K562 (cell line): ENCODE measurements around the gene PIK3C2B. TPM values are rescaled to one million over a fixed set of nuclear protein-coding genes. Genes with fewer than 3 reads are reported as not detected.

ENCODE experiments used
- ADNP ChIP-seq: fragments of 200-800 bp; sonication (Bioruptor generic); IDR thresholded peaks from 2 replicates; pipeline ENCODE4 v1.6.1; 2016; ENCODE audit warnings: missing genetic modification characterization, missing compliant biosample characterization
- CAMTA2 ChIP-seq: fragments of 250-450 bp; sonication (Bioruptor Pico); conservative IDR thresholded peaks from 2 replicates; pipeline ENCODE4 v1.5.1; 2022
- CBX3 ChIP-seq, 2 experiments: IDR thresholded peaks; 1 replicate in 1 of 2; 2 replicates in 1 of 2; pipeline ENCODE4 v1.6.1; 2012; ENCODE audit warnings: inconsistent platforms in 2 of 2, low read length in 2 of 2, borderline replicate concordance in 1 of 2, control low read depth in 1 of 2
- CCNT2 ChIP-seq: IDR thresholded peaks from 2 replicates; pipeline ENCODE4 v1.6.1; 2011; ENCODE audit warnings: borderline replicate concordance, low read depth, mild to moderate bottlenecking, moderate library complexity, mixed read lengths, low read length; ENCODE audit not compliant: insufficient read length; ENCODE audit errors: extremely low read depth
- CEBPB ChIP-seq: fragments of 450-650 bp; IDR thresholded peaks from 2 replicates; pipeline ENCODE4 v1.6.1; 2016; ENCODE audit warnings: missing genetic modification characterization, missing compliant biosample characterization
- ETS1 ChIP-seq: conservative IDR thresholded peaks from 2 replicates; pipeline ENCODE4 v1.6.1; 2011; ENCODE audit warnings: low read depth, mild to moderate bottlenecking, low read length; ENCODE audit not compliant: control insufficient read depth
- ETV1 ChIP-seq: fragments of 450-650 bp; conservative IDR thresholded peaks from 2 replicates; pipeline ENCODE4 v1.6.1; 2016; ENCODE audit warnings: missing genetic modification characterization, control low read depth, low read depth, missing compliant biosample characterization
- FOSL1 ChIP-seq: fragments of 200-800 bp; sonication (Bioruptor generic); conservative IDR thresholded peaks from 2 replicates; pipeline ENCODE4 v1.6.1; 2016; ENCODE audit warnings: missing genetic modification characterization, missing compliant biosample characterization
- GTF2F1 ChIP-seq: IDR thresholded peaks from 2 replicates; pipeline ENCODE4 v1.6.1; 2011; ENCODE audit warnings: low read depth, low read length, improper control_type of control experiment
- JUN ChIP-seq, 2 experiments: sonication (generic) in 1 of 2; formaldehyde crosslinking in 1 of 2; IDR thresholded peaks; 2 replicates each; pipeline versions ENCODE4 v1.6.1 to v1.8.0; 2012 to 2022; ENCODE audit warnings: borderline replicate concordance in 2 of 2, mild to moderate bottlenecking in 2 of 2, improper control_type of control experiment in 1 of 2, low read depth in 1 of 2, low read length in 1 of 2, missing genetic modification reagents in 1 of 2
- MAFF ChIP-seq: IDR thresholded peaks from 2 replicates; pipeline ENCODE4 v1.6.1; 2012; ENCODE audit warnings: low read length, improper control_type of control experiment
- MCM2 ChIP-seq: fragments of 450-650 bp; IDR thresholded peaks from 2 replicates; pipeline ENCODE4 v1.6.1; 2017; ENCODE audit warnings: low read depth, mild to moderate bottlenecking
- NFRKB ChIP-seq: fragments of 450-650 bp; IDR thresholded peaks from 2 replicates; pipeline ENCODE4 v1.6.1; 2016; ENCODE audit warnings: low read depth
- NFXL1 ChIP-seq: fragments of 450-650 bp; formaldehyde crosslinking; IDR thresholded peaks from 2 replicates; pipeline ENCODE4 v1.4.0; 2021; ENCODE audit warnings: mild to moderate bottlenecking
- PHF21A ChIP-seq: fragments of 450-650 bp; IDR thresholded peaks from 2 replicates; pipeline ENCODE4 v1.6.1; 2017; ENCODE audit warnings: low read depth, borderline replicate concordance
- PHF8 ChIP-seq: fragments of 200-600 bp; sonication (generic); IDR thresholded peaks from 2 replicates; pipeline ENCODE4 v1.6.1; 2012; ENCODE audit warnings: mixed run types, mild to moderate bottlenecking, inconsistent platforms, low read length, moderate library complexity, borderline replicate concordance
- RAD51 ChIP-seq: fragments of 450-650 bp; IDR thresholded peaks from 2 replicates; pipeline ENCODE4 v1.7.1; 2016; ENCODE audit warnings: low read depth, mild to moderate bottlenecking, borderline replicate concordance
- STAT5B ChIP-seq: fragments of 250-450 bp; sonication (Bioruptor Pico); IDR thresholded peaks from 2 replicates; pipeline ENCODE4 v1.8.0; 2021; ENCODE audit warnings: mild to moderate bottlenecking, inconsistent platforms
- TRIM24 ChIP-seq, 2 experiments: fragments of 450-650 bp; IDR thresholded peaks; 2 replicates each; pipeline ENCODE4 v1.6.1; 2016
- ZNF124 ChIP-seq: sonication (generic); formaldehyde crosslinking; IDR thresholded peaks from 2 replicates; pipeline ENCODE4 v1.8.1; 2022; ENCODE audit warnings: missing genetic modification reagents
- ZNF696 ChIP-seq: fragments of 250-450 bp; sonication (Bioruptor Pico); conservative IDR thresholded peaks from 2 replicates; pipeline ENCODE4 v1.4.0; 2020; ENCODE audit warnings: mild to moderate bottlenecking, moderate library complexity
- polyA plus RNA-seq, 8 experiments: library from polyadenylated mRNA; depleted of rRNA in 4 of 8; stranded (reverse) in 5 of 8; unstranded in 3 of 8; fragments of >200 nt; fragmentation: Nextera tagmentation in 2 of 8; fragmentation: Illumina TruSeq in 1 of 8; extraction: Ambion mirVana in 2 of 8; extraction: Trizol in 1 of 8; gene quantifications; 2 replicates each; pipeline versions ENCODE4 v1.2.1 to v1.2.3, GENCODE V29; 2011 to 2014; ENCODE audit warnings: inconsistent platforms in 1 of 8, missing spikeins in 1 of 8
- total RNA-seq, 7 experiments: library from RNA; depleted of rRNA in 6 of 7; stranded (reverse); fragments of >200 nt in 6 of 7; fragmentation: Illumina TruSeq in 2 of 7; extraction: Trizol in 2 of 7; gene quantifications; 2 replicates each; pipeline versions ENCODE4 v1.2.1 to v1.2.3, GENCODE V29; 2011 to 2021; ENCODE audit warnings: low replicate concordance in 1 of 7

Gene PIK3C2B
- total and polyA plus RNA-seq, 9 of the 15 experiments (the other 6 are each of a cell fraction or from before 2014, with no cell fraction given) = 0.10 to 2.9 (median 0.72) TPM

GRCh38 chr1:204499511-204500468 lies 5.2 kb upstream of the PIK3C2B start (continued):
- TF ChIP-seq ZNF124 (no peak), PHF8 (no peak), CBX3 (IDR thresholded peaks at IDR 0.05; ENCODE audit: borderline replicate concordance in 1 of 2, low read length in 2 of 2) (no peak), NFRKB (no peak), STAT5B (CRISPR knock-in tag) (no peak), RAD51 (no peak), MAFF (no peak), JUN (IDR thresholded peaks at IDR 0.05; ENCODE audit: borderline replicate concordance, low read depth, low read length) (no peak), JUN (CRISPR knock-in tag; IDR thresholded peaks at IDR 0.05; ENCODE audit: borderline replicate concordance) (no peak), ADNP (tag) (no peak), CCNT2 (no peak), CAMTA2 (CRISPR knock-in tag) (no peak), ETV1 (tag) (no peak), ETS1 (no peak), TRIM24 (IDR thresholded peaks at IDR 0.05) (peak; percentile 75 to 84; a peak in 2 of 4 replicates), GTF2F1 (no peak), CEBPB (tag) (peak; percentile 71; the same call in 1 of the 2 replicates), PHF21A (no peak), NFXL1 (CRISPR knock-in tag) (no peak), MCM2 (no peak), FOSL1 (tag) (no peak), ZNF696 (CRISPR knock-in tag) (no peak)
